Measurements from ENCODE around the gene STAT4.

The STAT4 gene

DNA sequence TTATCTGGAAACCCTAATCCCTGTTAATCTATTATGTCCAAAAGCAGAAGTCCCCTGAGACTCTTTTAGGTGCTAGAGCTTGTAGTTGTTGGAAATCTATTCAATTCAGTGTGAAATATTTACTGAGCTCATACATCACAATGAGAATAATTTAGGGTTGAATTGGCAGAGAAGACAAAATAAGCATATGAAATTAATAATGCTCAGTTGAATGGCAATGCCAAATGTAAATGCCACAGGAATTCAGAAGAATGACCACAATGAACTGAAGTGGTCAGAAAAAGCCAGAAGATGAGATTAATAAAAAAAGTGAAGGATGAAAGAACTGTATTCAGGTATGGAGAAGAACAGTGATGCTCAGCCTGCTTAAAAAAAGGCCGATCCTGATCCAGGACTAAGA is 8.0 kb upstream of the STAT4 start:
- no peak for TF ChIP-seq CTCF (conservative IDR thresholded peaks at IDR 0.05; ENCODE audit: low read depth)
- ChIA-PET CTCF (interaction anchor here (0.6 to 1.7 kb wide), 4 partner anchors 107 to 907 kb away, joined by 3 to 6 read pairs (median 4); no protein-coding TSS in a partner anchor), POLR2A (ENCODE audit: low non-redundant PET) (no interaction called here)
- H3K27ac ChIP-seq = no peak overlapping the region
- no peak for DNase-seq (ENCODE audit: low spot score)

DNA sequence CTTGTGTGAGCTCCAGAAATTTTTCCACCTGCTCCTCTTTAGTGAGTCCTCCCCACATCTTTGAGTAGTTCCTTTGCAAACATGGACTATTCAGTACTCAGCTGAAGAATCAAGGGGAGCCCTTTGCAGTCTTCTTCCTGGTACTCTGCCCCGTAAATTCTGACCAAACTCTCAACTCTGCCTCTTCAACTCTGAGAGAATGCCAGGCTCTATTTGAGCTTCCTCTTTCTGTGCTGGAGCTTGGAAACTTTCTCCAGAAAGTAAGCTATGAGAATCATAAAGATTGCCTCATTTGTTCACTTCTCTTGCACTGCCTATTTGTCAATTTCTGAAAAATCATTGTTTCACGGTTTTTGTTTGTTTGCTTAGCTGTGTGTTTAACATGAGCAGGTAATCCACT is 7.4 kb upstream of the STAT4 start:
- POLR2A ChIA-PET (ENCODE audit: low non-redundant PET) = no interaction called here
- DNase-seq (ENCODE audit: low spot score) = no peak
- TF ChIP-seq CTCF (conservative IDR thresholded peaks at IDR 0.05; ENCODE audit: low read depth) = no peak
- CTCF ChIA-PET = interaction anchor here (0.6 to 1.7 kb wide), 3 partner anchors 106 to 907 kb away, joined by 3 to 6 read pairs (median 4); no protein-coding TSS in a partner anchor
- H3K27ac ChIP-seq = no peak overlapping the region

GRCh38 chr2:191155608-191156071 is 4.8 kb upstream of the STAT4 start:
- H3K27ac ChIP-seq = no peak overlapping the region
- TF ChIP-seq CTCF (conservative IDR thresholded peaks at IDR 0.05; ENCODE audit: low read depth) = peak; percentile 66
- POLR2A ChIA-PET (ENCODE audit: low non-redundant PET) = no interaction called here

DNA sequence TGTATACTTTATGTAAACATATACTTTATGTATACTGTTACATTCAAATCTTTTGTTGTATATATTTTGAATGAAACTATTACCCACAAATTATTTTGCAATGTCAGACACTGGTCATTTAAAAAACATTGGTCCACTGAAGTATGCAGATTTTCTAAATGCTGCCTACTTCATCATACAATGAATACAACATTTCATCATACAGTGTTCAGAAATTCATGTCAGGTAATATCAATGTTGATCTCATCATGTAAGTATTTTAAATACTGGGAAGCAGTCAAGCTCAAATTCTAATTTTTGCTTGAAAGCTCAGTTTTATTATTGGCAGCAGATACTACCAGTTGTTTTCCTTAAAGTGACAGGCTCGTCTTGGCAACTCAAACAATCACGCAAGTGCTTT is 2.9 kb upstream of the STAT4 start:
- no peak for TF ChIP-seq CTCF (conservative IDR thresholded peaks at IDR 0.05; ENCODE audit: low read depth)
- H3K27ac ChIP-seq = no peak overlapping the region
- POLR2A ChIA-PET (ENCODE audit: low non-redundant PET) = no interaction called here
- CTCF ChIA-PET = no interaction called here
- DNase-seq (ENCODE audit: low spot score) = no peak

More at GRCh38 chr2:191155608-191156071, 4.8 kb upstream of the STAT4 start:
- peak; percentile 58 for DNase-seq (ENCODE audit: low spot score)
- CTCF ChIA-PET = interaction anchor here (0.6 to 2.5 kb wide), 12 partner anchors 10 to 585 kb away, joined by 3 to 44 read pairs (median 3); no protein-coding TSS in a partner anchor

GRCh38 chr2:191152482-191153240 is 1.9 kb upstream of the STAT4 start:
- DNase-seq (ENCODE audit: low spot score) = no peak
- no peak overlapping the region for H3K27ac ChIP-seq
- POLR2A ChIA-PET (ENCODE audit: low non-redundant PET) = no interaction called here
- CTCF ChIA-PET = interaction anchor here (0.6 to 1.1 kb wide), 2 partner anchors 99 to 414 kb away, joined by 3 read pairs; no protein-coding TSS in a partner anchor
- no peak for TF ChIP-seq CTCF (conservative IDR thresholded peaks at IDR 0.05; ENCODE audit: low read depth)

GRCh38 chr2:191151331-191151730 is 537 bp upstream of the STAT4 start:
- POLR2A ChIA-PET (ENCODE audit: low non-redundant PET) = no interaction called here
- TF ChIP-seq CTCF (conservative IDR thresholded peaks at IDR 0.05; ENCODE audit: low read depth) = no peak
- no peak for DNase-seq (ENCODE audit: low spot score)
- H3K27ac ChIP-seq = no peak overlapping the region
- CTCF ChIA-PET = interaction anchor here (1.5 kb wide), 1 partner anchor 370 kb away, joined by 6 read pairs; no protein-coding TSS in a partner anchor
